ENCODE results near the gene LYRM4.

LYRM4 gene

GRCh38 chr6:5116243-5116991 is 144.3 kb downstream of the LYRM4 start:
- no peak for DNase-seq

- DNase-seq: no peak
Observed at GRCh38 chr6:5115168-5115567, 145.6 kb downstream of the LYRM4 start.

- DNase-seq: no peak
Observed at GRCh38 chr6:5113096-5113495, 147.7 kb downstream of the LYRM4 start.

GRCh38 chr6:5112066-5112799 is 148.5 kb downstream of the LYRM4 start:
- DNase-seq: no peak

DNA sequence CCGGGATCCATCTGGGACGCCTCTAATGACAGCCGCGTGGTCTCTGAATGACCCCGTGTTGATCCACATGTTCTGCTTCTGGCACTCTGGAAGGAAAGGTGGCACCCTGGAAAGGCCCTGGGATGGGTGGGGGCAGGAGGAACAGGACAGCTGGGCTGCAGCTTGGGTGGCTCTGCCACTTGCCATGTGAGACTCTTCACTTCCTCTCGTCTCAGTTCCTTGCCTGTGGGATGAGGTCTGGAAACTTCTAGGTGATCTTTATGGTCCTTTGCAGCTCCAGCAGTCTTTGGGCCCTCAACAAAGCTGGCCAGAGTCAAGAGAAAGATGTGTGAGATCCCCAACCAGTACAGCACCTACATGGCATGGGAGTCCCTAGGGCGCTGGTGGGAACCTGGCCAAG is 149.1 kb downstream of the LYRM4 start:
- no peak for DNase-seq

GRCh38 chr6:5110246-5110645 is 150.5 kb downstream of the LYRM4 start:
- DNase-seq: no peak

DNA sequence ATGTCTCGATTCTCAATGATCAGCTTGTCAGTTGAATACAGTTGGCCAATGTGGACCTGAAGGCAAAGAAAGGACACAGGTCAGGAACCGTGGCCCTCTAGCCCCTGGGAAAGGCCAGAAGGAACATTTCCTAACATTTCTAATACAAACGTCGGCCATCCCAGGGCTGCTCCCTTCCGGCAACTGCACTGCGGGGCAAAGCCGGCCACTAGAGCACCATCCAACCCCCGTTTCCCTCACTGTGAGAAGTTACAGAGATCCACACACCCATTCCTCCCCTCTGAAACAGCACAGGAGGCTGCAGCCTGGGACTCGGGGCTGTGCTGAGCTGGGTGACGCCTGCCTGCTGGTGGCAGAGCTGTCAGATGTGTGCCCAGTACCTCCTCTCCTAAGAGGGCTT is 151.3 kb downstream of the LYRM4 start:
- no peak for DNase-seq

DNA sequence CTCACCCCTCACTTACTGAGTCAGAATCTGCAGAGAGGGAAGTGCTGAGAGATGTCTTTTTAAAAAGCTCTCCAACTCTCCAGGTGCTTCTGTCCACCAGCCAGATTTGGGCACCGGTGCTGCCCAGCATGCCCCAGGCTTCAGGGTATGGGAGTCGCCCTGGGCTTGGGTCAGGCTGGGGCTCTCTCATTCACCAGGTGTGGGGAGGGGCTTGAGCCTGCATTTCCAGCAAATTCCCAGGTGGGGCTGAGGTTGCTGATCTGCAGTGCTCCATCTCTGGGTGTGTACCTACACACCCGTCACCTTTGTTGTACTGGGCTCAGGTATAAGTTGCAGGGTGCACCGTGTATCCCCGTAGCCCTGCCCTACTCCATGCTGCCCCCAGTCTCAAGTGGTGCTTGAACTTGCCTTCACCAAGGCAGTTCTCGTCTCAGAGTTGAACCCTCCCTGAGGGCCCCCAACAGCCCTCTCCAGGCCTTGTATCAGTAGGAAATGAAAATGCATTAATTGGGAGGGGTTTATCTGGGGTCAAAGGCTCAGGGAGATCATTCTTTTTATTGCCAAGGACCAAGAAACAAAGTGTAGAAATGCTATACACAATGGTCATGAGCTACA is 152.1 kb downstream of the LYRM4 start:
- no peak for DNase-seq

- no peak for DNase-seq
Observed at GRCh38 chr6:5108068-5108467, 152.7 kb downstream of the LYRM4 start.

- DNase-seq: no peak
Observed at GRCh38 chr6:5107341-5107740, 153.4 kb downstream of the LYRM4 start.

GRCh38 chr6:5105146-5105545 is 155.6 kb downstream of the LYRM4 start:
- no peak for DNase-seq

DNA sequence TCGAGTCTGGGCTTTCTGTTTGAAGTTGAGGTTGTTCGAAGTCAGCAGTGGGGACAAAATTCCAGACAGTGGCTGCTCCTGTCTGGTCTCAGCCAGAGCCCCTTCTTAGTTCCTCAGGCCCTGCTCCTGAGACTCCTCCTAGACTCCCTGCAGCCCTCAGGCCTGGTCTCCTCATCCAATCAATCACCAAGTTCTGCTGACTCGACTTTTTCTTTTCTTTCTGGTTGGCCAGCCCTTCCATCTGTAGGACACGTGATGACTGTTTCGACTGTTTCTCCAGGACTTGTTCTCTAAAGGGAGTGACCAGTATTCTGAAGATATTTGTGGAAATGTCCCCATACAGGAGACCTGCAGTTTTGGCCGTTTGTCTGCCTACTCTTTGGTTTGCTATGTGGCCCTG is 156.1 kb downstream of the LYRM4 start:
- DNase-seq: no peak

DNA sequence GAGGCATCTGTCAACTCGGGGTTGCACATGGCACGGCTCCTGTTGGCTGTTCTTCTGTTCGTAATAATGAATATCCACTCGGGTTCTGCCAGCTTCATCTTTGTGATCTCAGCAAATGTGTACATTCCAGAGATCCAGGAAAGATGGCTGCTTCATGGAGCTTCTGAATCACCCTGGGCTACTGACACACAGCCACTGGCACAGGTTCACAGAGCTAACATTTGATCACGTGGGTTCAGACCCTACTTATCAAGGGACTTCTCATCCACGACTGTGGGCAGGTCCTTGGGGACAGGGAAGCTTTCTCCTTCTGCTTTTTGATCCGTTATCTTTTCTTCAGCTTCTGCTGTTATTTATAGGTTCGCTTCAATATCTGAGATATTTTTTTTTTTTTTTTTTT is 157.5 kb downstream of the LYRM4 start:
- no peak for DNase-seq

DNA sequence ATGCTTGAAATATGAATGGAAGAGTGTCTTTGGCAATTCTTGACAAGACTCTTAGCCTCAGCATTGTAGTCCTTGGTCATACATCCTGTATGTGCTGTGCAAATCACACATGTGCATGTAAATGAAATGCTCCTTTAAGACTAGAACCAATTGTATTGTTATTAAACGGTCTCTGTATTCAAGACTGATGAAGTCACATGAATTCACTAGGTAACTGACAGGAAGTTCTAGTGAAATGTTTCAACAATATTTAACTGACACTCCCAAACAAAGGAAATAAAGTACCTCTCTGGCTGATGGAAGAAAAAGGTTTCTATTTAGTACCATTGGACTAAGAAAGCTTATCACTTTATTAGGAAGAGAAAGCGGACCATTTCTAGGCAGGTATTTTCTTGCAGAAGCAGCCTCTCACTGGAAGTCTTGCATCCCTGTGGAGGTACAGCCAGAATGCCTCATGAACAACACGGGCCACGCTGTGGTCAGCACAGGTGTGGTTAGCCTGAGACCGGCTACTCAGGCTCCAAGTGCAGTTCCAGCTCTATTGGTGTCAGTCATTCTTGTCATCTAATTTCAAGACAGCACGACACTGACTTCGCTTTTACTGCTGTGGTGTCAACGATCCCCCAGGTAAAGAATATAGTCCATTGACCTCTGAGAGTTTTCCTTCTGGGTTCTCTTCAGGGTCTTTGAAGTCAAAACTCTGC is 158.3 kb downstream of the LYRM4 start:
- DNase-seq: no peak

DNA sequence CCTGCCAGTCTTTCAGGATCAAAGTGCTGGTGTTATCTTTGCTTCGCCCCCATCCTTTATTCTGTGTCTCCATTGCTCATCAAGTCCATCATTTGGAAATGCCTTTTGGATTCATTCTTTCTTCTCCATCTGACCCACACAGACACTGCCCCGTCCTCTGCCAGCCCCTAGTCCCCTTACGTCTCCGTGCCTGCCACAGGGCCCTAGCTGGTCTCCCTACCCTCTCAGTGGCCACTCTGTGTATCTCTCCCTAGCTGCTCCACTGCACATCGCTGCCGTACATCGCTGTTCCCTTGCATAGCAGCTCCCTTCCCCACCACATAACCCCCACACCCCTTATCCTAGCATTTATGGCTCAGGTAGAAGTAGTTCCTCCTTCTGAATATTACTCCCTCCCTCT is 159.9 kb downstream of the LYRM4 start:
- DNase-seq: no peak

- DNase-seq: no peak
Observed at GRCh38 chr6:5099537-5099936, 161.2 kb downstream of the LYRM4 start.

GRCh38 chr6:5098501-5099270 is 162.1 kb downstream of the LYRM4 start:
- DNase-seq: no peak

GRCh38 chr6:5096482-5096881 is 164.3 kb downstream of the LYRM4 start:
- no peak for DNase-seq

- no peak for DNase-seq
Observed at GRCh38 chr6:5095236-5095635, 165.5 kb downstream of the LYRM4 start.

GRCh38 chr6:5094327-5094726 is 166.4 kb downstream of the LYRM4 start:
- no peak for DNase-seq

- no peak for DNase-seq
Observed at GRCh38 chr6:5093231-5094015, 167.3 kb downstream of the LYRM4 start.
